ENCODE data around the gene CHST9. TPM values are rescaled to one million over a fixed set of nuclear protein-coding genes. Genes with fewer than 3 reads are reported as not detected.

Gene CHST9
- total and polyA plus RNA-seq, 12 donors, result 0.22 to 11.8 (median 4.0) TPM

DNA sequence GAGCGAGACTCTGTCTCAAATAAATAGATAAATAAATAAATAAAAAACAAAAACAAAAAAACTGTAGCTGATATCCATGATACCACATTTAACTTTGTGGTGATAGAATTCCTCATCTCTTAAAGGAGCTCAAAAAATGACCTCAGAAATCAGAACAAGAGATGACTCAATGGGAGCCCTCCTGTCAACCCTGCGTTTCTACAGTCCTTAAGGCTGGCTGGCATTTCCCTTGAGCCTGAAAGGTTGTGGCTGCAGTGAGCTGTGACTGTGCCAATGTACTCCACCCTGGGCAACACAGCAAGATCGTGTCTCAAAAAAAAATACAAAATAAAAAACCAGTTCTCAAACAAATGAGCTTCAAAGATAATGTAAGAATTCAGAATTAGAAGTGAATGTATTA lies 40.4 kb downstream of the CHST9 start:
- Histone ChIP-seq H3K27ac (peak overlapping the region in 6 of 10 donors; percentile 39 to 76 (median 72)), H3K27me3 (no peaks in the 10 kb centered on the region), H3K4me1 (peaks cover 0 to 15% (median 0%) of the 10 kb centered on the region in 9 donors), H3K36me3 (no peaks in the 10 kb centered on the region), H3K4me3 (no peak overlapping the region), H3K9me3 (peaks cover 0 to 14% (median 0%) of the 10 kb centered on the region in 11 donors)
- 60 to 83% methylated on average over 3 of the region's 3 CpGs for WGBS, 2 donors
- ATAC-seq (peak in 3 of 8 donors; percentile 28 to 67 (median 43)), DNase-seq (no peak)
- TF ChIP-seq, protein P1, sequence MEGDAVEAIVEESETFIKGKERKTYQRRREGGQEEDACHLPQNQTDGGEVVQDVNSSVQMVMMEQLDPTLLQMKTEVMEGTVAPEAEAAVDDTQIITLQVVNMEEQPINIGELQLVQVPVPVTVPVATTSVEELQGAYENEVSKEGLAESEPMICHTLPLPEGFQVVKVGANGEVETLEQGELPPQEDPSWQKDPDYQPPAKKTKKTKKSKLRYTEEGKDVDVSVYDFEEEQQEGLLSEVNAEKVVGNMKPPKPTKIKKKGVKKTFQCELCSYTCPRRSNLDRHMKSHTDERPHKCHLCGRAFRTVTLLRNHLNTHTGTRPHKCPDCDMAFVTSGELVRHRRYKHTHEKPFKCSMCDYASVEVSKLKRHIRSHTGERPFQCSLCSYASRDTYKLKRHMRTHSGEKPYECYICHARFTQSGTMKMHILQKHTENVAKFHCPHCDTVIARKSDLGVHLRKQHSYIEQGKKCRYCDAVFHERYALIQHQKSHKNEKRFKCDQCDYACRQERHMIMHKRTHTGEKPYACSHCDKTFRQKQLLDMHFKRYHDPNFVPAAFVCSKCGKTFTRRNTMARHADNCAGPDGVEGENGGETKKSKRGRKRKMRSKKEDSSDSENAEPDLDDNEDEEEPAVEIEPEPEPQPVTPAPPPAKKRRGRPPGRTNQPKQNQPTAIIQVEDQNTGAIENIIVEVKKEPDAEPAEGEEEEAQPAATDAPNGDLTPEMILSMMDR (IDR thresholded peaks at IDR 0.05), result no peak
- intact Hi-C loops (cut with DNase I), result loop anchor here in 3 of 10 donors (5.0 to 10.0 kb wide), 3 partner anchors 50 to 87 kb away; no protein-coding TSS in a partner anchor

DNA sequence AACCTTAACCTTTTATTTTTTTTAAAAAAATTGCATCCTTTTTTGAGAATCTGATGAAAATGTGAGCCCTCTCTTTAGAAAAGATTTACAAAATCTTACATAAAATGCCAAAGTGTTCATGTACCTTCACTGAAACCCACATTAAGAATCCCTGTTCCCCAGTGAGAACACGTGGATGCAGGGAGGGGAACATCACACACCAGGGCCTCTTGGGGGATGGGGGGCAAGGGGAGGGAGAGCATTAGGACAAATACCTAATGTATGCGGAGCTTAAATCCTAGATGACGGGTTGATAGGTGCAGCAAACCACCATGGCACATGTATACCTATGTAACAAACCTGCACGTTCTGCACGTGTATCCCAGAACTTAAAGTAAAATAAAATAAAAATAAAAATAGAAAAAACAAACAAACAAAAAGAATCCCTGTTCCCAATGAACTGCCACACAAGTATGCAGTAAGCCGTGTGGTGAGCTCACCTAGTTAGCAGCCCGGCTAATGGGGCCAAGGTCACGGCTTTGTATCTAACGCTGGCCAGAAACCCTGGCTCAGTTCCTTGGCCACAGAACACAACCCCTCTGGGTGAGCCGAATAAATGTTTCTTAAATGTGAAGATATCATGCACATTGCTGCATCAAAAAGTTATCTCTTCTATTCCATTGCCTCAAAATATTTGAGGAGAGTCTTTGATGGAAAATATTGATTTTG lies 41.4 kb downstream of the CHST9 start:
- WGBS, 2 donors, result 33 to 43% methylated on average over 10 of the region's 10 CpGs
- Histone ChIP-seq H3K27me3 (no peaks in the 10 kb centered on the region), H3K4me1 (peaks cover 0 to 15% (median 0%) of the 10 kb centered on the region in 9 donors), H3K27ac (peak overlapping the region in 8 of 10 donors; percentile 39 to 76 (median 70)), H3K36me3 (no peaks in the 10 kb centered on the region), H3K9me3 (peaks cover 0 to 6% (median 0%) of the 10 kb centered on the region in 11 donors), H3K4me3 (no peak overlapping the region)
- TF ChIP-seq, protein P1 (IDR thresholded peaks at IDR 0.05), result no peak
- ATAC-seq (peak; percentile 71 to 99 (median 94)), DNase-seq (peak; percentile 43 to 47)
- intact Hi-C loops (cut with DNase I), result loop anchor here in 3 of 10 donors (5.0 to 10.0 kb wide), 3 partner anchors 51 to 86 kb away; no protein-coding TSS in a partner anchor

DNA sequence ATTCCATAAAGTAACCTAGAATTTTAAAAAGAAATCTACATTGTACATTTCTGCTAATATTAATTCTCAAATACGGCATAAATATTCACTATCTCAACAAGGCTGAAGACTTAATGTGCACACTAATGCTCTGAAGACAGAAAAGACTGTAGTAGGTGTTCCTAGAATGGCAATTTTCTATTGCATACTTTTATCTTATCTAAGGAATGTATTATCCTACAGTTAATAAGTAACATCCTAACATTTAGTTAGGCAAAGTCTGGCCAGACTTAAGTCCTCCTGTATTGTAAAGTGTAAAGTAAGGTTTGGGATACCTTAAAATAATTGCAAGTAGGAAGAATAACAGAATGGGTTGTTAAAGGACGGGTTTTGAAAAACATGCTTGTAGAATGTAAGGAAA lies 42.2 kb downstream of the CHST9 start:
- intact Hi-C loops (cut with DNase I), result loop anchor here in 3 of 10 donors (5.0 to 10.0 kb wide), 3 partner anchors 52 to 86 kb away; no protein-coding TSS in a partner anchor
- H3K4me1 ChIP-seq, result peaks cover 0 to 15% (median 0%) of the 10 kb centered on the region in 9 donors
- peaks cover 0 to 3% (median 0%) of the 10 kb centered on the region in 11 donors for H3K9me3 ChIP-seq
- no peaks in the 10 kb centered on the region for H3K36me3 ChIP-seq
- ATAC-seq (no peak), DNase-seq (no peak)
- no peaks in the 10 kb centered on the region for H3K27me3 ChIP-seq
- TF ChIP-seq, protein P1 (IDR thresholded peaks at IDR 0.05), result no peak
- no peak overlapping the region for H3K4me3 ChIP-seq
- H3K27ac ChIP-seq, result peak overlapping the region in 5 of 10 donors; percentile 14 to 76 (median 70)
- 70 to 77% methylated on average over 2 of the region's 2 CpGs for WGBS, 2 donors

DNA sequence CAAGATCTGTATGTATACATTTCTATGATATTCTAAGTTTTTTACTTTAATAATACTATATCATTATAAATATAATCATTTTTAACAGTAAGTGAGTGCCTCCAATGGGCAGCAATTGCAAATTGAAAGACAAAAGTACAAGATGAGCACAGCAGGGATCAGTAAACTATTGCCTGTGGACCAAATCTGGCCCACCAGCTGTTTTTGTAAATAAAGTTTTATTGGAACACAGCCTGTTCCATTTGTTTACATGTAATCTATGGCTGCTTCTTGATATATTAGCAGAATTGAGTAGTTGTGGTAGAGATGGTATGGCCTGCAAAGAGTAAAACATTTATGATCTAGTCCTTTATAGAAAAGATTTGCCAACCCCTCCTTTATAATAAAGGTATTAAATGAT lies 43.2 kb downstream of the CHST9 start:
- Histone ChIP-seq H3K4me3 (no peak overlapping the region), H3K36me3 (no peaks in the 10 kb centered on the region), H3K27ac (no peak overlapping the region), H3K9me3 (no peaks in the 10 kb centered on the region), H3K27me3 (no peaks in the 10 kb centered on the region), H3K4me1 (peaks cover 0 to 15% (median 0%) of the 10 kb centered on the region in 9 donors)
- intact Hi-C loops (cut with DNase I), result loop anchor here in 3 of 10 donors (5.0 to 10.0 kb wide), 3 partner anchors 53 to 85 kb away; no protein-coding TSS in a partner anchor
- DNase-seq (no peak), ATAC-seq (no peak)
- TF ChIP-seq, protein P1 (IDR thresholded peaks at IDR 0.05), result no peak
